ENCODE results near the gene HDAC8. TPM values are rescaled to one million over a fixed set of nuclear protein-coding genes. Genes with fewer than 3 reads are reported as not detected.
"Not testable (repeated sequence)": the region's sequence is repeated elsewhere in the genome, so short reads cannot be mapped to it uniquely, and the experiment has no call there.

HDAC8 gene
- total RNA-seq, 6 experiments from 2014 or later, result 12.6 to 19.4 (median 17.0) TPM

- Histone ChIP-seq H3K27ac (no peak overlapping the region), H3K4me1 (no peaks in the 10 kb centered on the region), H3K27me3 (peaks cover 0 to 3% of the 10 kb centered on the region in 2 donors), H3K9me3 (no peaks in the 10 kb centered on the region), H3K36me3 (no peaks in the 10 kb centered on the region), H3K4me3 (no peak overlapping the region)
- intact Hi-C loops (cut with DNase I), result no loop called here
- ATAC-seq (no peak), DNase-seq (no peak)
- TF ChIP-seq, protein P1, sequence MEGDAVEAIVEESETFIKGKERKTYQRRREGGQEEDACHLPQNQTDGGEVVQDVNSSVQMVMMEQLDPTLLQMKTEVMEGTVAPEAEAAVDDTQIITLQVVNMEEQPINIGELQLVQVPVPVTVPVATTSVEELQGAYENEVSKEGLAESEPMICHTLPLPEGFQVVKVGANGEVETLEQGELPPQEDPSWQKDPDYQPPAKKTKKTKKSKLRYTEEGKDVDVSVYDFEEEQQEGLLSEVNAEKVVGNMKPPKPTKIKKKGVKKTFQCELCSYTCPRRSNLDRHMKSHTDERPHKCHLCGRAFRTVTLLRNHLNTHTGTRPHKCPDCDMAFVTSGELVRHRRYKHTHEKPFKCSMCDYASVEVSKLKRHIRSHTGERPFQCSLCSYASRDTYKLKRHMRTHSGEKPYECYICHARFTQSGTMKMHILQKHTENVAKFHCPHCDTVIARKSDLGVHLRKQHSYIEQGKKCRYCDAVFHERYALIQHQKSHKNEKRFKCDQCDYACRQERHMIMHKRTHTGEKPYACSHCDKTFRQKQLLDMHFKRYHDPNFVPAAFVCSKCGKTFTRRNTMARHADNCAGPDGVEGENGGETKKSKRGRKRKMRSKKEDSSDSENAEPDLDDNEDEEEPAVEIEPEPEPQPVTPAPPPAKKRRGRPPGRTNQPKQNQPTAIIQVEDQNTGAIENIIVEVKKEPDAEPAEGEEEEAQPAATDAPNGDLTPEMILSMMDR (IDR thresholded peaks at IDR 0.05), result no peak
- TF ChIP-seq POLR2A (IDR thresholded peaks at IDR 0.05), result no peak
- 55% methylated on average over 6 of the region's 6 CpGs for WGBS (ENCODE audit: insufficient coverage, low coverage, low lambda C conversion rate, missing lambda C conversion rate)
Observed at GRCh38 chrX:72526534-72527508, 45.8 kb downstream of the HDAC8 start.

DNA sequence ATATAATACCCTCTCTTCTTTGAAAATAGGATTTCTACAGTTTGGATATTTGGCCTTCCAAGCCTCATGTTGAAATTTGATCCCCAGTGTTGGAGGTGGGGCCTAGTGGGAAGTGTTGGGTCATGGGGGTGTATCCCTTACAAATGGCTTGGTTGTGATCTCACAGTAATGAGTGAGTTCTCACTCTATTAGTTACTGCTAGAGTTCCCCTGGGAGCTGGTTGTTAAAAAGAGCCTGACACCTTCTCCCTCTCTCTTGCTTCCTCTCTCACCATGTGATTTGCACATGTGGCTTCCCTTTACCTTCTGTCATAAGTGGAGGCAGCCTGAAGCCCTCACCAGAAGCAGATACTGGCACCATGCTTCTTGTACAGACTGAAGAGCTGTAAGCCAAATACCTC lies 73.9 kb downstream of the HDAC8 start:
- Histone ChIP-seq H3K4me3 (no peak overlapping the region), H3K36me3 (no peaks in the 10 kb centered on the region), H3K9me3 (peaks cover 0 to 5% (median 0%) of the 10 kb centered on the region in 4 donors), H3K27me3 (no peaks in the 10 kb centered on the region), H3K4me1 (no peaks in the 10 kb centered on the region), H3K27ac (no peak overlapping the region)
- ATAC-seq (no peak), DNase-seq (no peak)
- intact Hi-C loops (cut with DNase I), result no loop called here
- TF ChIP-seq, protein P1 (IDR thresholded peaks at IDR 0.05), result no peak

GRCh38 chrX:72495046-72495445 lies 77.6 kb downstream of the HDAC8 start:
- TF ChIP-seq, protein P1 (IDR thresholded peaks at IDR 0.05), result no peak
- no peak for TF ChIP-seq POLR2A (IDR thresholded peaks at IDR 0.05)
- Histone ChIP-seq H3K27ac (no peak overlapping the region), H3K4me1 (no peaks in the 10 kb centered on the region), H3K36me3 (no peaks in the 10 kb centered on the region), H3K4me3 (no peak overlapping the region), H3K27me3 (no peaks in the 10 kb centered on the region), H3K9me3 (no peaks in the 10 kb centered on the region)
- ATAC-seq (no peak), DNase-seq (no peak)
- intact Hi-C loops (cut with DNase I), result no loop called here
- 76% methylated on average over 6 of the region's 6 CpGs for WGBS (ENCODE audit: insufficient coverage, low coverage, low lambda C conversion rate, missing lambda C conversion rate)

- no peak for TF ChIP-seq POLR2A (IDR thresholded peaks at IDR 0.05)
- TF ChIP-seq, protein P1 (IDR thresholded peaks at IDR 0.05), result no peak
- H3K4me1 ChIP-seq, result no peaks in the 10 kb centered on the region
- no peak for ATAC-seq
- H3K4me3 ChIP-seq, result no peak overlapping the region
- peaks cover 0 to 3% (median 1%) of the 10 kb centered on the region in 4 donors for H3K36me3 ChIP-seq
- H3K27ac ChIP-seq, result no peak overlapping the region
- intact Hi-C loops (cut with DNase I), result no loop called here
- H3K9me3 ChIP-seq, result no peaks in the 10 kb centered on the region
- DNase-seq, result no peak
- 59% methylated on average over 1 of the region's 1 CpG for WGBS (ENCODE audit: insufficient coverage, low coverage, low lambda C conversion rate, missing lambda C conversion rate)
- H3K27me3 ChIP-seq, result no peaks in the 10 kb centered on the region
Observed at GRCh38 chrX:72492499-72492898, 80.1 kb downstream of the HDAC8 start.

DNA sequence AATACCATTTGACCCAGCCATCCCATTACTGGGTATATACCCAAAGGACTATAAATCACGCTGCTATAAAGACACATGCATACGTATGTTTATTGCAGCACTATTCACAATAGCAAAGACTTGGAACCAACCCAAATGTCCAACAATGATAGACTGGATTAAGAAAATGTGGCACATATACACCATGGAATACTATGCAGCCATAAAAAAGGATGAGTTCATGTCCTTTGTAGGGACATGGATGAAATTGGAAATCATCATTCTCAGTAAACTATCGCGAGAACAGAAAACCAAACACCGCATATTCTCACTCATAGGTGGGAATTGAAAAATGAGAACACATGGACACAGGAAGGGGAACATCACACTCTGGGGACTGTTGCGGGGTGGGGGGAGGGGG lies 82.4 kb downstream of the HDAC8 start:
- DNase-seq; H3K27me3 ChIP-seq; ATAC-seq; intact Hi-C loops (cut with DNase I); H3K27ac ChIP-seq; H3K36me3 ChIP-seq; H3K4me3 ChIP-seq; H3K4me1 ChIP-seq; H3K9me3 ChIP-seq: not testable (repeated sequence)
- 82% methylated on average over 4 of the region's 6 CpGs for whole genome bisulfite sequencing (ENCODE audit: insufficient coverage, low coverage, low lambda C conversion rate, missing lambda C conversion rate)
